OCI-LY1 (cell line): ENCODE measurements around the gene KLF15.

Source experiments
- H2AFZ ChIP-seq: fragments of 200-600 bp; sonication (generic), shearing (Covaris generic); 2 replicates; pipeline ENCODE4 v1.6.0; 2014; ENCODE audit warnings: antibody characterized with exemption, mild to moderate bottlenecking, low read length
- H3F3A ChIP-seq: fragments of 200-600 bp; sonication (generic), shearing (Covaris generic); 2 replicates; pipeline ENCODE4 v1.6.0; 2014; ENCODE audit warnings: mild to moderate bottlenecking, antibody characterized with exemption, low read length, moderate library complexity; ENCODE audit not compliant: insufficient read depth
- H3K27ac ChIP-seq: fragments of 200-600 bp; sonication (generic); 2 replicates; pipeline ENCODE4 v1.5.1; 2014; ENCODE audit warnings: low read length, mixed run types, mild to moderate bottlenecking, low read depth; ENCODE audit not compliant: poor library complexity, severe bottlenecking
- H3K27me3 ChIP-seq: fragments of 200-600 bp; sonication (generic); 2 replicates; pipeline ENCODE4 v1.6.0; 2014; ENCODE audit warnings: antibody characterized with exemption, mild to moderate bottlenecking, low read length, moderate library complexity; ENCODE audit not compliant: insufficient read depth
- H3K36me3 ChIP-seq: fragments of 200-600 bp; sonication (generic); 2 replicates; pipeline ENCODE4 v1.6.1; 2014; ENCODE audit warnings: mild to moderate bottlenecking, antibody characterized with exemption, low read length, moderate library complexity, mixed read lengths; ENCODE audit not compliant: insufficient read depth
- H3K4me1 ChIP-seq: fragments of 200-600 bp; sonication (generic); 2 replicates; pipeline ENCODE4 v1.5.1; 2014; ENCODE audit warnings: mild to moderate bottlenecking, low read length, moderate library complexity; ENCODE audit not compliant: insufficient read depth, severe bottlenecking
- H3K4me2 ChIP-seq: fragments of 200-600 bp; sonication (generic), shearing (Covaris generic); 2 replicates; pipeline ENCODE4 v1.6.1; 2014; ENCODE audit warnings: low read length
- H3K4me3 ChIP-seq: fragments of 200-600 bp; sonication (generic); 2 replicates; pipeline ENCODE4 v1.5.1; 2014; ENCODE audit warnings: low read length, low read depth, mild to moderate bottlenecking, mixed read lengths; ENCODE audit not compliant: poor library complexity, severe bottlenecking
- H3K79me2 ChIP-seq: fragments of 200-600 bp; shearing (Covaris generic); 2 replicates; pipeline ENCODE4 v1.6.1; 2016; ENCODE audit warnings: mixed run types, low read length, mixed read lengths; ENCODE audit not compliant: insufficient read depth
- H3K9ac ChIP-seq: fragments of 200-600 bp; sonication (generic), shearing (Covaris generic); 2 replicates; pipeline ENCODE4 v1.6.1; 2014; ENCODE audit warnings: mild to moderate bottlenecking, low read length, mixed read lengths
- H3K9me2 ChIP-seq: fragments of 200-600 bp; sonication (generic), shearing (Covaris generic); 2 replicates; pipeline ENCODE4 v1.6.1; 2014; ENCODE audit warnings: low read depth, mild to moderate bottlenecking, low read length, mixed read lengths
- H3K9me3 ChIP-seq: fragments of 200-600 bp; shearing (Covaris generic); 2 replicates; pipeline ENCODE4 v1.6.1; 2014; ENCODE audit warnings: low read length, mixed read lengths
- H4K20me1 ChIP-seq: fragments of 200-600 bp; sonication (generic), shearing (Covaris generic); 2 replicates; pipeline ENCODE4 v1.6.0; 2016; ENCODE audit warnings: mild to moderate bottlenecking, low read length; ENCODE audit not compliant: insufficient read depth
- EZH2 ChIP-seq: fragments of 200-600 bp; sonication (generic), shearing (Covaris generic); IDR thresholded peaks from 2 replicates; pipeline ENCODE4 v1.8.0; 2017; ENCODE audit warnings: borderline replicate concordance, mixed run types, mild to moderate bottlenecking, antibody characterized with exemption, low read length, moderate library complexity, mixed read lengths
- TF ChIP-seq, protein P1 (sequence below): fragments of 200-600 bp; sonication (generic), shearing (Covaris generic); IDR thresholded peaks from 2 replicates; pipeline ENCODE4 v1.5.1; 2017; ENCODE audit warnings: mild to moderate bottlenecking, antibody characterized with exemption, low read length, moderate library complexity, mixed read lengths

The KLF15 gene

DNA sequence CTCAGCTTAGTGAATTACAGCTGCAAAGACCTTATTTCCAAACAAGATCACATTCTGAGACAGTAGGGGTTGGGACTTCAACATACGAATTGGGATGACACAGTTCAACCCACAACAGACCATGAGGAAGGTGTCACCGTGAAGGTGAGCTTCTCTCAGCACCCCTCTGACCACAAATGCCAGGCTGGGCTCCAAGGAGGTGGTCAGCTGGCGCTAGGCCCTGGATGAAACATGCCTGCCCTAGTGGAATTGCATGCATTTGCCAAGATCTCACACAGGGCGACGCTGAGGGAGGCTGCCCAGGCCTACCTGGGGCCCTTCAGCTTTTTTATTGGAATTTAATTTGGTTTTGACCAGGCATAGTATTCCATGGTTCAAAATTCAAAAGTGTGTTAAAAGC, 39.3 kb upstream of the KLF15 start:
- TF ChIP-seq, protein P1, sequence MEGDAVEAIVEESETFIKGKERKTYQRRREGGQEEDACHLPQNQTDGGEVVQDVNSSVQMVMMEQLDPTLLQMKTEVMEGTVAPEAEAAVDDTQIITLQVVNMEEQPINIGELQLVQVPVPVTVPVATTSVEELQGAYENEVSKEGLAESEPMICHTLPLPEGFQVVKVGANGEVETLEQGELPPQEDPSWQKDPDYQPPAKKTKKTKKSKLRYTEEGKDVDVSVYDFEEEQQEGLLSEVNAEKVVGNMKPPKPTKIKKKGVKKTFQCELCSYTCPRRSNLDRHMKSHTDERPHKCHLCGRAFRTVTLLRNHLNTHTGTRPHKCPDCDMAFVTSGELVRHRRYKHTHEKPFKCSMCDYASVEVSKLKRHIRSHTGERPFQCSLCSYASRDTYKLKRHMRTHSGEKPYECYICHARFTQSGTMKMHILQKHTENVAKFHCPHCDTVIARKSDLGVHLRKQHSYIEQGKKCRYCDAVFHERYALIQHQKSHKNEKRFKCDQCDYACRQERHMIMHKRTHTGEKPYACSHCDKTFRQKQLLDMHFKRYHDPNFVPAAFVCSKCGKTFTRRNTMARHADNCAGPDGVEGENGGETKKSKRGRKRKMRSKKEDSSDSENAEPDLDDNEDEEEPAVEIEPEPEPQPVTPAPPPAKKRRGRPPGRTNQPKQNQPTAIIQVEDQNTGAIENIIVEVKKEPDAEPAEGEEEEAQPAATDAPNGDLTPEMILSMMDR: no peak
- TF ChIP-seq EZH2: no peak
- Histone ChIP-seq H3K9me2 (no peaks in the 10 kb centered on the region), H3K9ac (no peak overlapping the region), H3K27me3 (no peaks in the 10 kb centered on the region), H3K36me3 (no peaks in the 10 kb centered on the region), H3K4me3 (no peak overlapping the region), H3K4me2 (no peak overlapping the region), H3F3A (no peaks in the 10 kb centered on the region), H4K20me1 (no peaks in the 10 kb centered on the region), H3K9me3 (no peaks in the 10 kb centered on the region), H3K4me1 (no peaks in the 10 kb centered on the region), H2AFZ (no peak overlapping the region), H3K27ac (no peak overlapping the region), H3K79me2 (no peaks in the 10 kb centered on the region)

DNA sequence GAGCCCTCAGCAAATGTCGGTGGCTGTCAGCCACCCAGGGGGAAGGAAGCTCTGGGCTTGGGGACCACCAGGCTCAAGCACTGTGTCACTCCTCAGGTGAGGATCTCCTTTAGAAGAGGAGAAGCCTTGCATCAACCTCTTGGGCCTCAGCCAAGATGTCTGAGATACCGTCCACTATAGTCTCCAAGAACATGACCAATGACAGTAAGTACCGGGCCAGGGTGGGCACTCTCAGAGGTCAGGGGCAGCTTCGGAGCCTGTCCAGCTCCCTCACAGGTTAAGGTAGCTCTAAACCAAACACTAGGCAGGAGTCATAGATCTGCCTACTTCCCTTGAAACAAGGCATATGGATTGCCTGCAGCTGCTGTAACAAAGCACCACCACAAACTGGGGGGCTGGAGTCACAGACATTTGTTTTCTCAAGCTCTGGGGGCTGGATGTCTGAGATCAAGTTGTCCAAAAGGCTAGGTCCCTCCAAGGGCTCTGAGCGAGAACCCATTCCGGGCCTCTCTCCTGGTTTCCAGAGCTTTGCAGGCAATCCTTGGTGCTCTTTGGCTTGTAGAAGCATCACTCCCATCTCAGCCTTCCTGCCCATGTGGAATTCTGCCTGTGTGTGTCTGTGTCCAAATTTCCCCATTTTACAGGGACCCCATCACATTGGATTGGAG, 38.8 kb upstream of the KLF15 start:
- Histone ChIP-seq H3K79me2 (no peaks in the 10 kb centered on the region), H3K9ac (no peak overlapping the region), H4K20me1 (no peaks in the 10 kb centered on the region), H3K4me3 (no peak overlapping the region), H3F3A (no peaks in the 10 kb centered on the region), H2AFZ (no peak overlapping the region), H3K4me2 (no peak overlapping the region), H3K9me2 (no peaks in the 10 kb centered on the region), H3K27me3 (no peaks in the 10 kb centered on the region), H3K9me3 (no peaks in the 10 kb centered on the region), H3K4me1 (no peaks in the 10 kb centered on the region), H3K36me3 (no peaks in the 10 kb centered on the region), H3K27ac (no peak overlapping the region)
- TF ChIP-seq, protein P1: no peak
- no peak for TF ChIP-seq EZH2

DNA sequence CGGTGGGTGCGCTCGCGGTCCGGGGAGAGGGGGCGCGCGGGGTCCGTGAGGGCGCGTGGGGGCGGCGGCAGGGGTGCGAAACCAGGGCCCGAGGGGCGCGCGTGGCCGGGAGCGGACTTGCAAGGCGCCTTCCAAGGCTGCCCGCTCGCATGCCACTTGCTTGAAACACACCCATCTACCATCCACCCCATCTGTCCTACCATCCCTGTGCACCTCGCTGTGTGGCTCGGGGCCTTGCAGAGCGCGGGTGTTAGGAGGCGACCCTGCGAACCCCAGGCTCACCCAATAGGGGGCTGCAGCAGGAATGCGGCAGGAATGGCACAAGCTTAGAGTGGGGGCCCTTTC, 37.7 kb upstream of the KLF15 start:
- Histone ChIP-seq H3K4me3 (no peak overlapping the region), H3K9ac (no peak overlapping the region), H3K79me2 (no peaks in the 10 kb centered on the region), H4K20me1 (no peaks in the 10 kb centered on the region), H3K4me1 (no peaks in the 10 kb centered on the region), H2AFZ (no peak overlapping the region), H3F3A (no peaks in the 10 kb centered on the region), H3K9me3 (no peaks in the 10 kb centered on the region), H3K27me3 (no peaks in the 10 kb centered on the region), H3K36me3 (no peaks in the 10 kb centered on the region), H3K9me2 (no peaks in the 10 kb centered on the region), H3K27ac (no peak overlapping the region), H3K4me2 (no peak overlapping the region)
- TF ChIP-seq, protein P1: no peak
- TF ChIP-seq EZH2: no peak
